ENCODE data around the gene HTR3D. TPM values are rescaled to one million over a fixed set of nuclear protein-coding genes. Genes with fewer than 3 reads are reported as not detected.
"Not testable (repeated sequence)": the region's sequence is repeated elsewhere in the genome, so short reads cannot be mapped to it uniquely, and the experiment has no call there.

Gene HTR3D
- total RNA-seq, 1 donor from 2014 or later, result not detected

DNA sequence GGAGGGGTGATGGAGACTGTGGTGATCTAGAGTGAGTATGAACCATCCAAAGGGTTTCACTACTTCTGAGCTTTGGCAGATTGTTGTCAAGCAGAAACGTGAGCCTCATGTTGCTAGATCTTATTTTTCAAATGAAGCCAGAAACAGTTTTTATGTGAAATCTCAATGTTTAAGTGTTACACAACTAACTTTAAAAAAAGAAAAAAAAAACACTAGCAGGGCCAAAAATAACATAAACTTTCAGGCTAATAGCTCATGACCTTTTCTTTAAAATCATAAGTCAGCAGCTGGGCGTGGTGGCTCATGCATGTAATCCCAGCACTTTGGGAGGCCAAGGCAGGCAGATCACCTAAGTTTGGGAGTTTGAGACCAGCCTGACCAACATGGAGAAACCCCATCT lies 2.1 kb upstream of the HTR3D start:
- H3K9me3 ChIP-seq, result no peaks in the 10 kb centered on the region
- DNase-seq (ENCODE audit: low spot score in 2 of 2), result peak in 1 of 2 donors; percentile 46
- no peak overlapping the region for H3K27ac ChIP-seq
- H3K4me3 ChIP-seq, result no peak overlapping the region
- H3K36me3 ChIP-seq, result no peaks in the 10 kb centered on the region
- TF ChIP-seq, protein P1, sequence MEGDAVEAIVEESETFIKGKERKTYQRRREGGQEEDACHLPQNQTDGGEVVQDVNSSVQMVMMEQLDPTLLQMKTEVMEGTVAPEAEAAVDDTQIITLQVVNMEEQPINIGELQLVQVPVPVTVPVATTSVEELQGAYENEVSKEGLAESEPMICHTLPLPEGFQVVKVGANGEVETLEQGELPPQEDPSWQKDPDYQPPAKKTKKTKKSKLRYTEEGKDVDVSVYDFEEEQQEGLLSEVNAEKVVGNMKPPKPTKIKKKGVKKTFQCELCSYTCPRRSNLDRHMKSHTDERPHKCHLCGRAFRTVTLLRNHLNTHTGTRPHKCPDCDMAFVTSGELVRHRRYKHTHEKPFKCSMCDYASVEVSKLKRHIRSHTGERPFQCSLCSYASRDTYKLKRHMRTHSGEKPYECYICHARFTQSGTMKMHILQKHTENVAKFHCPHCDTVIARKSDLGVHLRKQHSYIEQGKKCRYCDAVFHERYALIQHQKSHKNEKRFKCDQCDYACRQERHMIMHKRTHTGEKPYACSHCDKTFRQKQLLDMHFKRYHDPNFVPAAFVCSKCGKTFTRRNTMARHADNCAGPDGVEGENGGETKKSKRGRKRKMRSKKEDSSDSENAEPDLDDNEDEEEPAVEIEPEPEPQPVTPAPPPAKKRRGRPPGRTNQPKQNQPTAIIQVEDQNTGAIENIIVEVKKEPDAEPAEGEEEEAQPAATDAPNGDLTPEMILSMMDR (IDR thresholded peaks at IDR 0.05), result no peak
- no peaks in the 10 kb centered on the region for H3K27me3 ChIP-seq
- intact Hi-C loops (cut with DNase I), result no loop called here
- H3K4me1 ChIP-seq, result no peaks in the 10 kb centered on the region

- Histone ChIP-seq H3K9me3 (no peaks in the 10 kb centered on the region), H3K36me3 (no peaks in the 10 kb centered on the region), H3K27me3 (no peaks in the 10 kb centered on the region), H3K27ac (no peak overlapping the region), H3K4me1 (no peaks in the 10 kb centered on the region), H3K4me3 (no peak overlapping the region)
- TF ChIP-seq, protein P1 (IDR thresholded peaks at IDR 0.05), result no peak
- DNase-seq (ENCODE audit: low spot score in 2 of 2), result peak in 1 of 2 donors; percentile 1
- intact Hi-C loops (cut with DNase I), result no loop called here
Measured at GRCh38 chr3:184030536-184030935, 1.0 kb upstream of the HTR3D start.

- no peak for DNase-seq (ENCODE audit: low spot score in 2 of 2)
- intact Hi-C loops (cut with DNase I), result no loop called here
- Histone ChIP-seq H3K27me3 (no peaks in the 10 kb centered on the region), H3K4me3 (no peak overlapping the region), H3K27ac (no peak overlapping the region), H3K9me3 (no peaks in the 10 kb centered on the region), H3K36me3 (no peaks in the 10 kb centered on the region), H3K4me1 (no peaks in the 10 kb centered on the region)
- TF ChIP-seq, protein P1 (IDR thresholded peaks at IDR 0.05), result no peak
Measured at GRCh38 chr3:184037816-184038215, 6.3 kb downstream of the HTR3D start.

DNA sequence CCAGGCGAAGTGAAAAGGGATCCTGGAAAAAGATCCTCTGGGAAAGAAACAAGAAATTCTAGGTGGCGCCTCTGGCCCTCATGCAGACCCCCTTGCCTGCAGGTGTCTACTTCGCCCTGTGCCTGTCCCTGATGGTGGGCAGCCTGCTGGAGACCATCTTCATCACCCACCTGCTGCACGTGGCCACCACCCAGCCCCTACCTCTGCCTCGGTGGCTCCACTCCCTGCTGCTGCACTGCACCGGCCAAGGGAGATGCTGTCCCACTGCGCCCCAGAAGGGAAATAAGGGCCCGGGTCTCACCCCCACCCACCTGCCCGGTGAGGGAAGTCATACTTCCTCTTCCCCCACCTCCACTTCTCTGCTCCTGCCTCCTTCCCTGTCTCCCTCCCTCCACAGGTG lies 6.8 kb downstream of the HTR3D start:
- H3K9me3 ChIP-seq; H3K4me1 ChIP-seq; H3K27ac ChIP-seq; H3K4me3 ChIP-seq; DNase-seq (ENCODE audit: low spot score in 2 of 2); intact Hi-C loops (cut with DNase I); H3K36me3 ChIP-seq; H3K27me3 ChIP-seq: not testable (repeated sequence)

- Histone ChIP-seq H3K9me3 (no peaks in the 10 kb centered on the region), H3K4me3 (no peak overlapping the region), H3K4me1 (no peaks in the 10 kb centered on the region), H3K27ac (no peak overlapping the region), H3K36me3 (no peaks in the 10 kb centered on the region), H3K27me3 (no peaks in the 10 kb centered on the region)
- intact Hi-C loops (cut with DNase I), result no loop called here
- TF ChIP-seq, protein P1 (IDR thresholded peaks at IDR 0.05), result no peak
- no peak for DNase-seq (ENCODE audit: low spot score in 2 of 2)
Measured at GRCh38 chr3:184039414-184039813, 7.9 kb downstream of the HTR3D start.

DNA sequence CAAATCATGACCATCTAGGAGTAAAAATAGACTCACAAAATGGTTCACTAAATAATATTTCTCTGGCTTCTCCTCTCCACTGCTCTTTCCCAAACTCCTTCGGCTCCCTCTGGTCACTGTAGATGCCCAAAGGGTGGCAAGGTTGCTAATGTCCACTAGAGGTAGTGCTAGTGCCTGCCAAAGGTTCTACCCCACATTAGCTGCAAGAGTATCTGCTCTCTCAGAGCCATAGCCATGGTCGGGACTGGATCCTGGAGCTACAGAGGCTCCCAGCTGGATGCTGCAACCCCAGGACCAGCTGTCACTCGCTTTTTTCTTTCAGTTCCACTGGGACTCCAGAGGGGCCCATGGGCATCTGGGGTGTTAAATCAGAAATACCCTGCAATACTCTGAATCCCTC lies 8.5 kb downstream of the HTR3D start:
- H3K9me3 ChIP-seq, result no peaks in the 10 kb centered on the region
- TF ChIP-seq, protein P1 (IDR thresholded peaks at IDR 0.05), result peak in 1 of 3 experiments; percentile 19
- no peak for DNase-seq (ENCODE audit: low spot score in 2 of 2)
- intact Hi-C loops (cut with DNase I), result no loop called here
- H3K4me1 ChIP-seq, result no peaks in the 10 kb centered on the region
- no peak overlapping the region for H3K4me3 ChIP-seq
- H3K27me3 ChIP-seq, result no peaks in the 10 kb centered on the region
- no peak overlapping the region for H3K27ac ChIP-seq
- no peaks in the 10 kb centered on the region for H3K36me3 ChIP-seq
